ENCODE results near the gene HTR3C.

GRCh38 chr3:184099806-184100686 lies 47.2 kb downstream of the HTR3C start:
- no peak for TF ChIP-seq POLR2A (IDR thresholded peaks at IDR 0.05)
- TF ChIP-seq, protein P1, sequence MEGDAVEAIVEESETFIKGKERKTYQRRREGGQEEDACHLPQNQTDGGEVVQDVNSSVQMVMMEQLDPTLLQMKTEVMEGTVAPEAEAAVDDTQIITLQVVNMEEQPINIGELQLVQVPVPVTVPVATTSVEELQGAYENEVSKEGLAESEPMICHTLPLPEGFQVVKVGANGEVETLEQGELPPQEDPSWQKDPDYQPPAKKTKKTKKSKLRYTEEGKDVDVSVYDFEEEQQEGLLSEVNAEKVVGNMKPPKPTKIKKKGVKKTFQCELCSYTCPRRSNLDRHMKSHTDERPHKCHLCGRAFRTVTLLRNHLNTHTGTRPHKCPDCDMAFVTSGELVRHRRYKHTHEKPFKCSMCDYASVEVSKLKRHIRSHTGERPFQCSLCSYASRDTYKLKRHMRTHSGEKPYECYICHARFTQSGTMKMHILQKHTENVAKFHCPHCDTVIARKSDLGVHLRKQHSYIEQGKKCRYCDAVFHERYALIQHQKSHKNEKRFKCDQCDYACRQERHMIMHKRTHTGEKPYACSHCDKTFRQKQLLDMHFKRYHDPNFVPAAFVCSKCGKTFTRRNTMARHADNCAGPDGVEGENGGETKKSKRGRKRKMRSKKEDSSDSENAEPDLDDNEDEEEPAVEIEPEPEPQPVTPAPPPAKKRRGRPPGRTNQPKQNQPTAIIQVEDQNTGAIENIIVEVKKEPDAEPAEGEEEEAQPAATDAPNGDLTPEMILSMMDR (IDR thresholded peaks at IDR 0.05) = no peak
